Central memory CD8-positive, alpha-beta T cell (primary cell): ENCODE data around the gene MYO7B.

Experiments used
- ATAC-seq: fragments of 150-1000 bp; cut with Tn5 transposase; replicated peaks from 2 replicates; pipeline ENCODE4 v1.10.0; 2022; ENCODE audit warnings: mild to moderate bottlenecking, moderate FRiP score, moderate number of reproducible peaks; ENCODE audit not compliant: poor library complexity, severe bottlenecking; ENCODE audit errors: extremely low read depth
- DNase-seq, 2 donors: peaks; one replicate each; pipeline ENCODE4 v3.0.0; 2021; ENCODE audit warnings: low spot score in 2 of 2
- H3K27ac Mint-ChIP-seq: one replicate; pipeline ENCODE4 v1.8.0; 2022; ENCODE audit warnings: low read depth, mild to moderate bottlenecking, moderate library complexity, mixed read lengths
- H3K27me3 Mint-ChIP-seq: one replicate; pipeline ENCODE4 v1.8.0; 2022; ENCODE audit warnings: mixed read lengths
- H3K36me3 Mint-ChIP-seq: one replicate; pipeline ENCODE4 v1.8.0; 2022; ENCODE audit warnings: mild to moderate bottlenecking, moderate library complexity, mixed read lengths; ENCODE audit not compliant: insufficient read depth
- H3K4me1 Mint-ChIP-seq: one replicate; pipeline ENCODE4 v1.8.0; 2022; ENCODE audit warnings: mixed read lengths
- H3K4me3 Mint-ChIP-seq: one replicate; pipeline ENCODE4 v1.8.0; 2022; ENCODE audit warnings: mild to moderate bottlenecking, moderate library complexity, mixed read lengths
- H3K9me3 Mint-ChIP-seq: one replicate; pipeline ENCODE4 v1.8.0; 2022; ENCODE audit warnings: mixed read lengths

The MYO7B gene

DNA sequence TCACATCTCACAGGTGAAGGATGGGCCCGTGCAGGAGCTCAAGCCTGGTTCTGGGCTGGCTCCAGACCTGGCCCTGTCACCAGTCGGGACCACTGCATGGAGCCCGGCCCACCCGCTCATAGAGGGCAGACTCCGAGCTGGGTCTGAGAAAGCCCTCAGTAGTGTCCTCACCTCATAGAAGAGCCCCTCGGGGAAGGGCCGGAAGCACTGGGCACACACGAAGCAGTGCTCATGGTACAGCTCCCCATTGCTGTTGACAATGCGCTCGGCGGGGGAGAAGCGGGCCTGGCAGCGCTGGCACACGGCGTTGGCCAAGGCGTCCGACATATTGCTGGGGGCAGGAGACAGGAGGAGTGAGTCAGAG, 121.7 kb downstream of the MYO7B start:
- ATAC-seq = no peak
- Mint-ChIP-seq H3K27ac (no peak overlapping the region), H3K36me3 (peaks cover 3% of the 10 kb centered on the region), H3K27me3 (peaks cover 35% of the 10 kb centered on the region), H3K9me3 (no peaks in the 10 kb centered on the region), H3K4me1 (no peaks in the 10 kb centered on the region), H3K4me3 (no peak overlapping the region)
- no peak for DNase-seq

DNA sequence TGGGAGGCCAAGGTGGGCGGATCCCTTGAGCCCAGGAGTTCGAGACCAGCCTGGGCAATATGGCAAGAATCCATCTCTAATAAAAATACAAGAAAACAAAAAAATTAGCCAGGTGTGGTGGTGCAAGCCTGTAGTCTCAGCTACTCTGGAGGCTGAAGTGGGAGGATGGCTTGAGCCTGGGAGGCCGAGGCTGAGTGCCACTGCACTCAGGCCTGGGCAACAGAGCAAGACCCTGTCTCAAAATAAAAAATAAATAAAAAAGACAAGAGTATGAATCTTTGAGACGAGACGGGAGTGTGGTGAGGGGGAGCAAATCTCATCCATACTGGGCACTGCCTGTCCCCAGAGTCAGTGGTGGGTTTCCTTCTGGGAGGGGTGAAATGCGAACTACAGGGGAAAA, 122.7 kb downstream of the MYO7B start:
- DNase-seq (no peak), ATAC-seq (no peak)
- Mint-ChIP-seq H3K9me3 (no peaks in the 10 kb centered on the region), H3K4me3 (no peak overlapping the region), H3K36me3 (peaks cover 2% of the 10 kb centered on the region), H3K27ac (no peak overlapping the region), H3K27me3 (peaks cover 34% of the 10 kb centered on the region), H3K4me1 (no peaks in the 10 kb centered on the region)

DNA sequence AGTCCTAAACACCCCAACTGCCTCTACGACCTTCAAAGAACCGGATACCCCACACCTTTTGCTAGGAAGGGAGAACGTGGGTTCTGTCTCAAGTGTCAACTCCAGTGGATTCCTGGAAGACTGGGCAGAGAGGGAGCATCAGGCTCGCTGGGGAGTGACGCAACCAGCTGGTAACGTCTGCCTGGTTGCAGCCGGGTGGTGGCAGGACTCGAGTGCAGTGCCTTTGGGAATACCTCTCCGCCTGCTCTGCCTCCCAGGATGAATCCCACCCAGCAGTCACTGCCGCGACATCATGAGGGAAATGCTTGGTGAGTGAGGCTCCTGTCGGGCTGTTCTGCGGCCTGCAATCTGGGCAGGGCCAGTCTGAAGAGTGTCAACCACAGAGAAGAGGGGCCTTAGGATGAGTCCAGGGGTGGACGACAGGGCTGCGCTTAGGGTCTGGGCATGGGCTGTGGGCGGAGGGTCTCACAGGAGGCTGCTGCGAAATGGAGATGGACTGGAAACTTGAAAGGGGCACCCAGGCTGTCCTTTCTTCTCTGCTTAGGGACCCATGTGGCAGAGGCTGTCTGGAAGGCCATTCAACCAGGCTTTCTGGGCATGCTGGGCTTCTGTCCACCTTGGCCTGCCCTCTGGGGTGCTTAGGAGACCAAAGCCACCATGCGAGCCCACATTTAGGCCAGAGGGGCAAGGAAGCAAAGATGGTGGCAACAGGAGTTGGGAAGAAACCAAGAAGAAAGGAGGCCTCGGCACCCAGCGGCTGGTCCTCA, 123.3 kb downstream of the MYO7B start:
- Mint-ChIP-seq H3K36me3 (peaks cover 2% of the 10 kb centered on the region), H3K4me1 (no peaks in the 10 kb centered on the region), H3K27me3 (peaks cover 34% of the 10 kb centered on the region), H3K9me3 (no peaks in the 10 kb centered on the region), H3K27ac (no peak overlapping the region), H3K4me3 (no peak overlapping the region)
- ATAC-seq (no peak), DNase-seq (no peak)

DNA sequence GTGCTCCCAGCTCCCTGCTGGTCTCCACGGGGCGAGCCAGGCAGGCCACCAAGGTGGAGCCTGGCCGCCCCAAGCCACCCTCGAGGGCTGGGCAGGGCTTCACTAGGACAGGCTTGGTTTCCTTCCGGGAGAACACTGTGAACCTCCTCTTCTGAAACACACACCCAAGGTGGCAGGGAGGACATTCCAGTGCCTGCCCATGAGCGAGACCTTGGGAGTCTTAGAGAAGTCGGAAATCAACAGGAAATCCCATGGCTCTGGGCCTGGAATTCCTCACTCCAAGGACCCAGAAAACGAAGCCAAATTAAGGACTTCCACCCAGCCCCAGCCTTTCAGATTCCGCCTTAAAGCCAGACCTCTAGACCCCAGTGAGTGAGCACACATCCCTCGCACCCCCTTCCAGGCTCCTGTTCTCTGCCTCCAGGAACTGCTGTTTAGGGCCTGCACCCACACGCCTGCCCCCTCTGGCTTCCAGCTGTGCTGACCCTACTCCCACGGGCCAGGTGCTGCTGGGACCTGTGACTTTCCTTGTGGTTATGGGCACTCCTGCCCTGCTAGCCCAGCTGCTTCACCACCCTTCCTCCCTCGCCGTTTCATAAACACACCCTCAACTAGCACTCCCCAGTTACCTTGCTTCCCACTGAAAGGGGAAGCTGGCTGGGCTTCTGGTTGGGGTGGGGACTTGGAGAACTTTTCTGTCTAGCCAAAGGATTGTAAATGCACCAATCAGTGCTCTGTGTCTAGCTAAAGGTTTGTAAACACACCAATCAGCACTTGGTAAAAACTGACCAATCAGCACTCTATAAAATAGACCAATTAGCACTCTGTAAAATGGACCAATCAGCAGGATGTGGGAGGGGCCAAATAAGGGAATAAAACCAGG, 124.2 kb downstream of the MYO7B start:
- H3K36me3 Mint-ChIP-seq = peaks cover 2% of the 10 kb centered on the region
- no peaks in the 10 kb centered on the region for H3K4me1 Mint-ChIP-seq
- H3K27ac Mint-ChIP-seq = no peak overlapping the region
- H3K9me3 Mint-ChIP-seq = no peaks in the 10 kb centered on the region
- H3K27me3 Mint-ChIP-seq = peaks cover 39% of the 10 kb centered on the region
- no peak for ATAC-seq
- H3K4me3 Mint-ChIP-seq = no peak overlapping the region
- no peak for DNase-seq

DNA sequence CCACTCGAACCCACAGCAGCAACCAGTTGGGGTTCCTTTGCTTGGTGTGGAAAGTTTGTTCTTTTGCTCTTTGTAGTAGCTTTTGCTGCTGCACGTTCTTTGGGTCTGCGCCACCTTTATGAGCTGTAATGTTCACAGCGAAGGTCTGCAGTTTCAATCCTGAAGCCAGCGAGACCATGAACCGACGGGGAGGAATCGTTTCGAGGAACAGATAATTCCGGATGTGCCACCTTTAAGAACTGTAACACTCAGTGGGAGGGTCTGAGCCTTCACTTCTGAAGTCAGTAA, 124.8 kb downstream of the MYO7B start:
- DNase-seq (no peak), ATAC-seq (no peak)
- H3K27me3 Mint-ChIP-seq = peaks cover 45% of the 10 kb centered on the region
- no peaks in the 10 kb centered on the region for H3K9me3 Mint-ChIP-seq
- H3K4me1 Mint-ChIP-seq = no peaks in the 10 kb centered on the region
- no peak overlapping the region for H3K27ac Mint-ChIP-seq
- H3K36me3 Mint-ChIP-seq = peaks cover 2% of the 10 kb centered on the region
- H3K4me3 Mint-ChIP-seq = no peak overlapping the region

DNA sequence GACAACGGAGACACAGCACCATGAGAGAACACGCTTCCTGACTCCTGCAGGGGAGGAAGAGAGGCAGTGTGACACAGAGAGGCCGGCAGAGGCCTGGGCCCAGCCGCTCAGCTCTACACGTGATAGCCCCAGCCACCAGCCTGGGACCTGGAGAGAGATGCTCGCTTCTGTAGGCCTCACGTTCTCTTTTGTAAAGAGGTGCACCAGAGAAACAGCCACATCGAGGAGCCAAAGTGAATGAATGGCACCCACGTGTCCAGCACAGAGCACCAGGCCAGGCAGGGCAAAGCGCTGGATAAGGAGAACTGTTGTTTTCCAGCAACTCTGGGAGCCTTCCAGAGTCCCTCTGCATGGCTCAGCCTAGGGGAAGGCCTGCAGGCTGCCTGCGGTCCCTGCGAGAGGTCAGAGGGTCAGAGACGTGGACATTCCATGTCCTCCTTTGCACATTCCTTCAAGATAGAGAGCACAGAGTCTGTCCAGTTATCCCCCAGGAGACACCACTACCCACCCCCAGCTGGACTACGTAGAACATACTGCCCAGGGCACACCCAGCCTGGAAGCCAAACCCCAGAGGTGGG, 125.7 kb downstream of the MYO7B start:
- no peak for ATAC-seq
- peaks cover 2% of the 10 kb centered on the region for H3K36me3 Mint-ChIP-seq
- peaks cover 54% of the 10 kb centered on the region for H3K27me3 Mint-ChIP-seq

DNA sequence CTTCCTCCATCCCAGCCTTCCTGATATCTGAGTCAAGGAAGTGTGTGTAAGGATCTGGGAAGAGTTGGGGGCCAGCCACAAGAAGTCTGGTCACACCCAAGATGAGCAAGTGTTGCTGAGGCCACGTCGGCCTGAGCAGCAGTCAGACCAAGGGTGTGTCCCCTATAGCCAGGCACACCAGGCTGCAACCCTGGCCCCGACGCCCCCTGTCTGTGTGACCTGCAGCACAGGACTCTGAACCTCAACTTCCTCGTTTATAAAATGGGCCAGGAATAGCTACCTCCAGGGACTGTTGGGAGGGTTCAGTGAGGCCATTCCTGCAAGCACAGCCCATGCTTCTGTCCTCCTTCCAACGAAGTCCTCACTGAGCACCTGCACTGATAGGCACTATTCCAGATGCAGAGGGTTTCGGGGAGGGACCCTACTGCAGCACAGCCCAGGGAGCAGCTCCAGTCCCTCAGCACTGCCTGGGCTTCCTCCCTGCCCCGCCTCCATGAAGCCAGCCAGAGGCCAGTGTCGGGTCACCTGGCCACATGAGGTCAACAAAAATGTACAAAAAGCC, 126.5 kb downstream of the MYO7B start:
- Mint-ChIP-seq H3K27ac (no peak overlapping the region), H3K9me3 (no peaks in the 10 kb centered on the region), H3K27me3 (peaks cover 62% of the 10 kb centered on the region), H3K4me1 (no peaks in the 10 kb centered on the region), H3K36me3 (peaks cover 2% of the 10 kb centered on the region), H3K4me3 (no peak overlapping the region)
- ATAC-seq (no peak), DNase-seq (no peak)

More for the DNA sequence above, 125.7 kb downstream of the MYO7B start:
- no peaks in the 10 kb centered on the region for H3K9me3 Mint-ChIP-seq
- no peak for DNase-seq
- H3K27ac Mint-ChIP-seq = no peak overlapping the region
- no peak overlapping the region for H3K4me3 Mint-ChIP-seq
- H3K4me1 Mint-ChIP-seq = no peaks in the 10 kb centered on the region

DNA sequence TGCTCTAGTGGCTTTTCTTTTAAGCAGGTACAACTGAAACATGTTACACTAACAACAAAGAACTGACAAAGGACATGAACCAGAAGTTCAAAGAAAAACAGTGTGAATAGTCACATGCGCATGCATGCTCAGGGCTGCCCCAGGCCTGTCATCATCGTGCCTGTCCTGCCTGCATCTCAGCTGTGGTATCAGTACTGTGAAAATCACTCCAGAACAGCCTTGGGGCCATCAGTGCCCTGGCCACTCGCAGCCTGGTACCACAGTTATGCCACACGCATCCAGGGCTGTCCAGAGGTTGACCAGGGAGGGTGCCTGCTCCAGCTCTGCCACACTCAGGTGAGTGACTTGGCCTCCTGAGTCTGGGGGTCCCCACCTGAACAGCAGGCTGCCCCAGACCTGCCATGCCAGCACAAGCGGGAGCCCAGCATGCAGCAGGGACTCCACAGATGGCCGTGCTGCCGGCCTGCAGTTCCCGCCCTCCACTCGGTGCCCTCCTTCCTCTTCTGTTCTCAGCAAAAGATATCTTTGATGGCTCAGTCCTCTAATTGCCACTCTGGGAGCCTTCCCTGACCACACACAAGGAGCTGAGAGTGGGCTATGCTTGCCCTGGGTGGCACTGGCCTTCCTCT, 127.6 kb downstream of the MYO7B start:
- no peaks in the 10 kb centered on the region for H3K9me3 Mint-ChIP-seq
- ATAC-seq = no peak
- no peak overlapping the region for H3K27ac Mint-ChIP-seq
- H3K36me3 Mint-ChIP-seq = peaks cover 2% of the 10 kb centered on the region
- DNase-seq = no peak
- no peaks in the 10 kb centered on the region for H3K4me1 Mint-ChIP-seq
- peaks cover 72% of the 10 kb centered on the region for H3K27me3 Mint-ChIP-seq
- no peak overlapping the region for H3K4me3 Mint-ChIP-seq

DNA sequence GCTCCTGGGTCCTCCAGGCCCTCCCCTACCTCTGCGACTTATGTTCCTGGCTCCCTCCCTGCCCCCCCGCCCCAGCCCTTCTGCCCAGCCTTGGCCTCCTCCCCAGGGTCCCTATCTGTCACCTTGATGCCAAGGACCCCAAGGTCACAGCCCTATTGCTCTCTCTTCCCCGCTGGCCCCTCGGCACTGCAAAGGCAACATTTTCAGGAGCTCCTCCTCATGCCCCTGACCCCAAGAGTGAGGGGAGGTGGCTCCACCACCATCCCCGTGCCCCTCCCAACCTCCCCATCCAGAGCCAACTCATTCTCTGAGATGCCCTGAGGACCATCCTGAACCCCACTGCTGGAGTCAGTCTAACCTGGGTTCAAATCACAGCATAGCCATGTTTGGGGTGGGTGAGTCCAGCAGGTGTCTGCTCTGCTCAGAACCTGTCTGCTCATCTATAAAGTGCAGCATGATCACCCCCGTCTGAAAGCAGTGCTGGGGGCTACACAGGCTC, 128.1 kb downstream of the MYO7B start:
- DNase-seq (no peak), ATAC-seq (no peak)
- no peak overlapping the region for H3K27ac Mint-ChIP-seq
- H3K36me3 Mint-ChIP-seq = peaks cover 2% of the 10 kb centered on the region
- no peaks in the 10 kb centered on the region for H3K4me1 Mint-ChIP-seq
- peaks cover 73% of the 10 kb centered on the region for H3K27me3 Mint-ChIP-seq
- no peak overlapping the region for H3K4me3 Mint-ChIP-seq
- H3K9me3 Mint-ChIP-seq = no peaks in the 10 kb centered on the region

DNA sequence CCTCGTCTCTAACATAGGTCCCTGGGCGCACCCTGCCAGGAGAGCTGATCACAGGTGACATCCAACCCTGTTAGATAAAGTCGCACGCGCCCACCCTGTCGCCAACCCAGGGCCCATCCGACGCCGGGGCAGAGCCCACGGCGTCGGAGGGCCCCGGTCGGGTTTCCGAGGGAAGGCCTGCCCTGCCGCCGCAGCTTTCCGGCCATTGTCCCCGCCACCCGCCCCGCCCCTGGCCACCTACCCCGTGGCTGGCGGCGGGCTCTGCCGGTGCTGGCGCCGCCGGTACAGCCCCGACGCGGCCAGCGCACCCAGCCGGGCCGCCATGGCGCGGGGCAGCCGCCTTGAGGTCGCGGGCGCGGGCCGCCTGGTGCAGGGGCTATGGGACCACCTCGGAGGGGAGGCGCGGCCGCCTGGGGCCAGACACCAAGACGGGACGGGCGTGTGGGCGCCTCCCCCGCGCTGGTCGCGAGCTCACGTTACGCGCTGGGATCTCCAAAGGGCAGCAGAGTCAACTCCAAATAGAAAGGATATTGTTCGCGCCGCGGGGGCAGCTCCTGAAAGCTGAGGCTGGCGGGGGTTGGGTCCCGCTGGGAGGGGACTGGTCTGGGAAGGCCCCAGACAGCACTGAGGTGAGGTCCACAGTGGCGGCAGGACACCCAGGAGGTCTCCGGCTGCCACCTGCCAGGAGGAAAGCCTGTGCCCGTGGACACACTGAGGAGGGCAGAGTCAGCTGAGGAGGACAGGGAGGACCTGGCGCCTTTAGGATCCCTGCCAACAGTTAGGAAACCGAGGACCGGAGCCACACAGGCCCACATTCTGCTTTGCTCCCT, 128.8 kb downstream of the MYO7B start:
- Mint-ChIP-seq H3K4me1 (no peaks in the 10 kb centered on the region), H3K27me3 (peaks cover 79% of the 10 kb centered on the region), H3K4me3 (no peak overlapping the region), H3K9me3 (no peaks in the 10 kb centered on the region), H3K36me3 (peaks cover 2% of the 10 kb centered on the region), H3K27ac (no peak overlapping the region)
- DNase-seq (no peak), ATAC-seq (no peak)

DNA sequence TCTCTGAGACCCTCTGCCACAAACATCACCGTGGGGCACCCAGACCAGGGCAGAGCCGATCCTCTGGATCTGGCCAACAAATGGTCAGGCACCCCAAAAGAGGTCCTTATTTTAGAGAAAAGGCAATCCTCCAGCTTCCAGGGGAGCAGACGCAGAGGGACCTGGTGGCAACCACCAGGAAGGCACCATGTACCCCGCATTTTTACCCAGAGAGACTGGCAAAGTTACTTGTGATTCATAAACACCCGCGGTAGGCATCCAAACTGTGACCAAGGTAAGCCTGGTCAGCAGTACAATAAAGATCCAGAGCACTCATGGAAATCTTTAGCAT, 129.4 kb downstream of the MYO7B start:
- DNase-seq (no peak), ATAC-seq (no peak)
- no peaks in the 10 kb centered on the region for H3K4me1 Mint-ChIP-seq
- H3K4me3 Mint-ChIP-seq = no peak overlapping the region
- H3K27ac Mint-ChIP-seq = no peak overlapping the region
- no peaks in the 10 kb centered on the region for H3K9me3 Mint-ChIP-seq
- H3K36me3 Mint-ChIP-seq = no peaks in the 10 kb centered on the region
- peaks cover 85% of the 10 kb centered on the region for H3K27me3 Mint-ChIP-seq
